HL-60 (cell line): ENCODE results near the gene UGT1A4.
"Not testable (repeated sequence)": the region's sequence is repeated elsewhere in the genome, so short reads cannot be mapped to it uniquely, and the experiment has no call there.

ENCODE experiments used
- DNase-seq, 2 experiments: peaks; one replicate each; pipeline ENCODE4 v3.0.0-alpha.2; 2010 to 2020; ENCODE audit warnings: low read depth in 1 of 2, low spot score in 1 of 2
- H3K27ac ChIP-seq: fragments of 250-450 bp; sonication (Bioruptor Pico); replicated peaks from 2 replicates; pipeline ENCODE4 v1.5.1; 2020; ENCODE audit warnings: mild to moderate bottlenecking, moderate library complexity
- H3K27me3 ChIP-seq: fragments of 250-450 bp; sonication (Bioruptor Pico); 2 replicates; pipeline ENCODE4 v1.5.1; 2021; ENCODE audit warnings: mild to moderate bottlenecking, moderate library complexity; ENCODE audit not compliant: insufficient read depth, poor library complexity, severe bottlenecking
- H3K4me3 ChIP-seq: replicated peaks from 2 replicates; pipeline ENCODE4 v1.5.1; 2011; ENCODE audit warnings: mild to moderate bottlenecking, control low read depth, low read length; ENCODE audit not compliant: insufficient read depth
- CTCF ChIP-seq: IDR thresholded peaks from one replicate; pipeline ENCODE4 v1.5.1; 2011; ENCODE audit warnings: low read length, control low read depth, inconsistent platforms; ENCODE audit not compliant: insufficient read depth
- GABPA ChIP-seq: IDR thresholded peaks from 2 replicates; pipeline ENCODE4 v1.6.1; 2012; ENCODE audit warnings: low read depth
- POLR2AphosphoS5 ChIP-seq: IDR thresholded peaks from 2 replicates; pipeline ENCODE4 v1.6.1; 2012; ENCODE audit warnings: low read depth
- REST ChIP-seq: IDR thresholded peaks from 2 replicates; pipeline ENCODE4 v1.6.1; 2012; ENCODE audit warnings: low read depth; ENCODE audit not compliant: insufficient replicate concordance
- SPI1 ChIP-seq: IDR thresholded peaks from 2 replicates; pipeline ENCODE4 v1.6.1; 2012; ENCODE audit warnings: low read depth, mild to moderate bottlenecking, borderline replicate concordance

UGT1A4 gene

GRCh38 chr2:233750689-233751088, 32.2 kb downstream of the UGT1A4 start:
- H3K4me3 ChIP-seq, H3K27me3 ChIP-seq, DNase-seq, H3K27ac ChIP-seq: not testable (repeated sequence)

GRCh38 chr2:233751212-233752009, 32.9 kb downstream of the UGT1A4 start:
- H3K4me3 ChIP-seq, DNase-seq, H3K27me3 ChIP-seq, H3K27ac ChIP-seq: not testable (repeated sequence)

- TF ChIP-seq CTCF, result no peak
- no peak for TF ChIP-seq POLR2AphosphoS5
- TF ChIP-seq GABPA, result no peak
- no peak for TF ChIP-seq SPI1
- no peak for TF ChIP-seq REST
- no peak for DNase-seq
- Histone ChIP-seq H3K27ac (no peak overlapping the region), H3K27me3 (no peaks in the 10 kb centered on the region), H3K4me3 (no peak overlapping the region)
These were observed 36.5 kb downstream of the UGT1A4 start for GRCh38 chr2:233754872-233755611.

- Histone ChIP-seq H3K27me3 (no peaks in the 10 kb centered on the region), H3K27ac (no peak overlapping the region), H3K4me3 (no peak overlapping the region)
- TF ChIP-seq REST (no peak), GABPA (no peak), CTCF (no peak), POLR2AphosphoS5 (no peak), SPI1 (no peak)
- DNase-seq, result no peak
These were observed 38.0 kb downstream of the UGT1A4 start for GRCh38 chr2:233756429-233757081.
